Measurements from ENCODE around the gene CMTM5. TPM values are rescaled to one million over a fixed set of nuclear protein-coding genes. Genes with fewer than 3 reads are reported as not detected.

CMTM5 gene
- total RNA-seq, 1 donor from 2014 or later: not detected

- DNase-seq (ENCODE audit: low read depth): no peak
- FAIRE-seq: no peak
- H3K27me3 ChIP-seq (ENCODE audit: control insufficient read depth, insufficient read depth, low read length): no peaks in the 10 kb centered on the region
- TF ChIP-seq CTCF (IDR thresholded peaks at IDR 0.05; ENCODE audit: insufficient read depth, low read length, severe bottlenecking): no peak
- H3K36me3 ChIP-seq (ENCODE audit: control insufficient read depth, insufficient read depth, low read length): no peaks in the 10 kb centered on the region
- no peak overlapping the region for H3K4me3 ChIP-seq (ENCODE audit: low read depth, low read length)
Observed at GRCh38 chr14:23345987-23346692, 30.7 kb upstream of the CMTM5 start.

- no peak overlapping the region for H3K4me3 ChIP-seq (ENCODE audit: low read depth, low read length)
- FAIRE-seq: no peak
Observed at GRCh38 chr14:23346693-23347405, 30.0 kb upstream of the CMTM5 start.

GRCh38 chr14:23347406-23348296 lies 29.2 kb upstream of the CMTM5 start:
- no peak for TF ChIP-seq CTCF (IDR thresholded peaks at IDR 0.05; ENCODE audit: insufficient read depth, low read length, severe bottlenecking)
- Histone ChIP-seq H3K27me3 (ENCODE audit: control insufficient read depth, insufficient read depth, low read length) (no peaks in the 10 kb centered on the region), H3K36me3 (ENCODE audit: control insufficient read depth, insufficient read depth, low read length) (no peaks in the 10 kb centered on the region), H3K4me3 (ENCODE audit: low read depth, low read length) (no peak overlapping the region)
- FAIRE-seq (no peak), DNase-seq (ENCODE audit: low read depth) (no peak)

More at GRCh38 chr14:23346693-23347405, 30.0 kb upstream of the CMTM5 start:
- Histone ChIP-seq H3K36me3 (ENCODE audit: control insufficient read depth, insufficient read depth, low read length) (no peaks in the 10 kb centered on the region), H3K27me3 (ENCODE audit: control insufficient read depth, insufficient read depth, low read length) (no peaks in the 10 kb centered on the region)
- no peak for DNase-seq (ENCODE audit: low read depth)
- TF ChIP-seq CTCF (IDR thresholded peaks at IDR 0.05; ENCODE audit: insufficient read depth, low read length, severe bottlenecking): no peak

GRCh38 chr14:23348297-23348655 lies 28.6 kb upstream of the CMTM5 start:
- no peak overlapping the region for H3K4me3 ChIP-seq (ENCODE audit: low read depth, low read length)
- no peak for TF ChIP-seq CTCF (IDR thresholded peaks at IDR 0.05; ENCODE audit: insufficient read depth, low read length, severe bottlenecking)
- H3K27me3 ChIP-seq (ENCODE audit: control insufficient read depth, insufficient read depth, low read length): peaks cover 2% of the 10 kb centered on the region
- FAIRE-seq (no peak), DNase-seq (ENCODE audit: low read depth) (no peak)
- H3K36me3 ChIP-seq (ENCODE audit: control insufficient read depth, insufficient read depth, low read length): no peaks in the 10 kb centered on the region

GRCh38 chr14:23349156-23349845 lies 27.5 kb upstream of the CMTM5 start:
- H3K36me3 ChIP-seq (ENCODE audit: control insufficient read depth, insufficient read depth, low read length): no peaks in the 10 kb centered on the region
- H3K27me3 ChIP-seq (ENCODE audit: control insufficient read depth, insufficient read depth, low read length): peaks cover 4% of the 10 kb centered on the region
- no peak overlapping the region for H3K4me3 ChIP-seq (ENCODE audit: low read depth, low read length)
- no peak for DNase-seq (ENCODE audit: low read depth)
- no peak for TF ChIP-seq CTCF (IDR thresholded peaks at IDR 0.05; ENCODE audit: insufficient read depth, low read length, severe bottlenecking)
- FAIRE-seq: no peak

All from bronchial epithelial cell (primary cell).